Neural cell (in vitro differentiated cells): ENCODE results near the gene CD1C. TPM values are rescaled to one million over a fixed set of nuclear protein-coding genes. Genes with fewer than 3 reads are reported as not detected.

Source experiments
- H2AFZ ChIP-seq: fragments of 200-600, 300-800 bp; sonication (generic), shearing (Covaris generic); 2 replicates; pipeline ENCODE4 v1.6.0; 2014; ENCODE audit warnings: low read depth, mild to moderate bottlenecking, antibody characterized with exemption, low read length, moderate library complexity
- H3F3A ChIP-seq: fragments of 200-600 bp; shearing (Covaris generic); 2 replicates; pipeline ENCODE4 v1.6.1; 2016; ENCODE audit warnings: mild to moderate bottlenecking, moderate library complexity, mixed read lengths, antibody characterized with exemption, low read length; ENCODE audit not compliant: insufficient read depth, poor library complexity, severe bottlenecking
- H3K27ac ChIP-seq: fragments of 200-600, 300-800 bp; sonication (generic), shearing (Covaris generic); 2 replicates; pipeline ENCODE4 v1.5.1; 2014; ENCODE audit warnings: mild to moderate bottlenecking, low read length, moderate library complexity
- H3K27me3 ChIP-seq: fragments of 300-800, 200-600 bp; sonication (generic), shearing (Covaris generic); 2 replicates; pipeline ENCODE4 v1.6.0; 2014; ENCODE audit warnings: mild to moderate bottlenecking, low read depth, low read length, moderate library complexity; ENCODE audit not compliant: insufficient read depth
- H3K36me3 ChIP-seq: fragments of 300-800, 200-600 bp; sonication (generic), shearing (Covaris generic); 2 replicates; pipeline ENCODE4 v1.5.1; 2014; ENCODE audit warnings: mild to moderate bottlenecking, antibody characterized with exemption, low read length, moderate library complexity; ENCODE audit not compliant: insufficient read depth
- H3K4me2 ChIP-seq: fragments of 300-800, 200-600 bp; sonication (generic), shearing (Covaris generic); 2 replicates; pipeline ENCODE4 v1.6.0; 2014; ENCODE audit warnings: mild to moderate bottlenecking, low read length
- H3K4me3 ChIP-seq: fragments of 300-800, 200-600 bp; sonication (generic), shearing (Covaris generic); 2 replicates; pipeline ENCODE4 v1.5.1; 2014; ENCODE audit warnings: mild to moderate bottlenecking, low read length, moderate library complexity
- H3K79me2 ChIP-seq: fragments of 200-600 bp; shearing (Covaris generic); replicated peaks from 2 replicates; pipeline ENCODE4 v1.6.0; 2014; ENCODE audit warnings: mild to moderate bottlenecking, low read length, moderate library complexity; ENCODE audit not compliant: insufficient read depth
- H3K9ac ChIP-seq: fragments of 300-800, 200-600 bp; sonication (generic), shearing (Covaris generic); 2 replicates; pipeline ENCODE4 v1.6.1; 2016; ENCODE audit warnings: mild to moderate bottlenecking, low read length, mixed read lengths
- H3K9me2 ChIP-seq: fragments of 200-600 bp; shearing (Covaris generic); 2 replicates; pipeline ENCODE4 v1.6.1; 2016; ENCODE audit warnings: mild to moderate bottlenecking, low read length, mixed read lengths; ENCODE audit not compliant: insufficient read depth
- H3K9me3 ChIP-seq: fragments of 200-600, 300-800 bp; sonication (generic), shearing (Covaris generic); 2 replicates; pipeline ENCODE4 v1.6.1; 2016; ENCODE audit warnings: mild to moderate bottlenecking, mixed run types, low read length, moderate library complexity, mixed read lengths
- H4K20me1 ChIP-seq: fragments of 200-600 bp; shearing (Covaris generic); 2 replicates; pipeline ENCODE4 v1.6.1; 2016; ENCODE audit warnings: mild to moderate bottlenecking, mixed run types; ENCODE audit not compliant: insufficient read depth
- EP300 ChIP-seq: fragments of 450-650 bp; conservative IDR thresholded peaks from 2 replicates; pipeline ENCODE4 v1.6.1; 2014; ENCODE audit warnings: antibody characterized with exemption, mild to moderate bottlenecking, moderate library complexity; ENCODE audit not compliant: poor library complexity, severe bottlenecking
- EZH2 ChIP-seq: fragments of 200-600, 300-800 bp; shearing (Covaris generic), sonication (generic); IDR thresholded peaks from 2 replicates; pipeline ENCODE4 v1.6.1; 2014; ENCODE audit warnings: antibody characterized with exemption, low read length, borderline replicate concordance, mild to moderate bottlenecking; ENCODE audit not compliant: insufficient read depth, poor library complexity, severe bottlenecking
- MXI1 ChIP-seq: fragments of 450-650 bp; conservative IDR thresholded peaks from 2 replicates; pipeline ENCODE4 v1.6.1; 2014; ENCODE audit warnings: antibody characterized with exemption, mild to moderate bottlenecking; ENCODE audit not compliant: poor library complexity, severe bottlenecking
- POLR2AphosphoS5 ChIP-seq: IDR thresholded peaks from 2 replicates; pipeline ENCODE4 v1.6.1; 2012
- RAD21 ChIP-seq: fragments of 450-650 bp; conservative IDR thresholded peaks from 2 replicates; pipeline ENCODE4 v1.6.1; 2014; ENCODE audit warnings: antibody characterized with exemption, mild to moderate bottlenecking, moderate library complexity
- SMC3 ChIP-seq: fragments of 450-650 bp; conservative IDR thresholded peaks from 2 replicates; pipeline ENCODE4 v1.6.1; 2014; ENCODE audit warnings: antibody characterized with exemption, mild to moderate bottlenecking, moderate library complexity; ENCODE audit not compliant: poor library complexity
- TAF1 ChIP-seq: IDR thresholded peaks from 2 replicates; pipeline ENCODE4 v1.6.1; 2012; ENCODE audit warnings: low read depth
- polyA plus RNA-seq: library from polyadenylated mRNA; depleted of rRNA; stranded (reverse); fragments of >200 nt; gene quantifications from 2 replicates; pipeline ENCODE4 v1.2.3, GENCODE V29; 2014
- TF ChIP-seq, protein P1 (sequence below): IDR thresholded peaks from 2 replicates; pipeline ENCODE4 v1.6.1; 2012; ENCODE audit warnings: borderline replicate concordance
- TF ChIP-seq, protein P2 (sequence below): fragments of 450-650 bp; IDR thresholded peaks from 2 replicates; pipeline ENCODE4 v1.5.1; 2014; ENCODE audit warnings: antibody characterized with exemption, mild to moderate bottlenecking, moderate library complexity; ENCODE audit not compliant: poor library complexity, severe bottlenecking

CD1C gene
- polyA plus RNA-seq, 1 donor from 2014 or later: not detected

- Histone ChIP-seq H2AFZ (no peak overlapping the region), H3K27ac (no peak overlapping the region), H3K9me2 (no peaks in the 10 kb centered on the region), H3K9me3 (no peaks in the 10 kb centered on the region), H3F3A (no peaks in the 10 kb centered on the region), H3K79me2 (no peaks in the 10 kb centered on the region), H3K9ac (no peak overlapping the region), H3K4me3 (no peak overlapping the region), H4K20me1 (no peaks in the 10 kb centered on the region), H3K27me3 (no peaks in the 10 kb centered on the region), H3K4me2 (no peak overlapping the region), H3K36me3 (no peaks in the 10 kb centered on the region)
- TF ChIP-seq EP300 (no peak), EZH2 (no peak), TAF1 (no peak), RAD21 (no peak), POLR2AphosphoS5 (no peak), MXI1 (no peak), SMC3 (no peak)
- TF ChIP-seq, protein P1, sequence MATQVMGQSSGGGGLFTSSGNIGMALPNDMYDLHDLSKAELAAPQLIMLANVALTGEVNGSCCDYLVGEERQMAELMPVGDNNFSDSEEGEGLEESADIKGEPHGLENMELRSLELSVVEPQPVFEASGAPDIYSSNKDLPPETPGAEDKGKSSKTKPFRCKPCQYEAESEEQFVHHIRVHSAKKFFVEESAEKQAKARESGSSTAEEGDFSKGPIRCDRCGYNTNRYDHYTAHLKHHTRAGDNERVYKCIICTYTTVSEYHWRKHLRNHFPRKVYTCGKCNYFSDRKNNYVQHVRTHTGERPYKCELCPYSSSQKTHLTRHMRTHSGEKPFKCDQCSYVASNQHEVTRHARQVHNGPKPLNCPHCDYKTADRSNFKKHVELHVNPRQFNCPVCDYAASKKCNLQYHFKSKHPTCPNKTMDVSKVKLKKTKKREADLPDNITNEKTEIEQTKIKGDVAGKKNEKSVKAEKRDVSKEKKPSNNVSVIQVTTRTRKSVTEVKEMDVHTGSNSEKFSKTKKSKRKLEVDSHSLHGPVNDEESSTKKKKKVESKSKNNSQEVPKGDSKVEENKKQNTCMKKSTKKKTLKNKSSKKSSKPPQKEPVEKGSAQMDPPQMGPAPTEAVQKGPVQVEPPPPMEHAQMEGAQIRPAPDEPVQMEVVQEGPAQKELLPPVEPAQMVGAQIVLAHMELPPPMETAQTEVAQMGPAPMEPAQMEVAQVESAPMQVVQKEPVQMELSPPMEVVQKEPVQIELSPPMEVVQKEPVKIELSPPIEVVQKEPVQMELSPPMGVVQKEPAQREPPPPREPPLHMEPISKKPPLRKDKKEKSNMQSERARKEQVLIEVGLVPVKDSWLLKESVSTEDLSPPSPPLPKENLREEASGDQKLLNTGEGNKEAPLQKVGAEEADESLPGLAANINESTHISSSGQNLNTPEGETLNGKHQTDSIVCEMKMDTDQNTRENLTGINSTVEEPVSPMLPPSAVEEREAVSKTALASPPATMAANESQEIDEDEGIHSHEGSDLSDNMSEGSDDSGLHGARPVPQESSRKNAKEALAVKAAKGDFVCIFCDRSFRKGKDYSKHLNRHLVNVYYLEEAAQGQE: no peak
- TF ChIP-seq, protein P2, sequence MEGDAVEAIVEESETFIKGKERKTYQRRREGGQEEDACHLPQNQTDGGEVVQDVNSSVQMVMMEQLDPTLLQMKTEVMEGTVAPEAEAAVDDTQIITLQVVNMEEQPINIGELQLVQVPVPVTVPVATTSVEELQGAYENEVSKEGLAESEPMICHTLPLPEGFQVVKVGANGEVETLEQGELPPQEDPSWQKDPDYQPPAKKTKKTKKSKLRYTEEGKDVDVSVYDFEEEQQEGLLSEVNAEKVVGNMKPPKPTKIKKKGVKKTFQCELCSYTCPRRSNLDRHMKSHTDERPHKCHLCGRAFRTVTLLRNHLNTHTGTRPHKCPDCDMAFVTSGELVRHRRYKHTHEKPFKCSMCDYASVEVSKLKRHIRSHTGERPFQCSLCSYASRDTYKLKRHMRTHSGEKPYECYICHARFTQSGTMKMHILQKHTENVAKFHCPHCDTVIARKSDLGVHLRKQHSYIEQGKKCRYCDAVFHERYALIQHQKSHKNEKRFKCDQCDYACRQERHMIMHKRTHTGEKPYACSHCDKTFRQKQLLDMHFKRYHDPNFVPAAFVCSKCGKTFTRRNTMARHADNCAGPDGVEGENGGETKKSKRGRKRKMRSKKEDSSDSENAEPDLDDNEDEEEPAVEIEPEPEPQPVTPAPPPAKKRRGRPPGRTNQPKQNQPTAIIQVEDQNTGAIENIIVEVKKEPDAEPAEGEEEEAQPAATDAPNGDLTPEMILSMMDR: no peak
Measured at GRCh38 chr1:158248771-158249170, 41.0 kb upstream of the CD1C start.

GRCh38 chr1:158249646-158250045, 40.1 kb upstream of the CD1C start:
- no peak overlapping the region for H2AFZ ChIP-seq
- no peaks in the 10 kb centered on the region for H3F3A ChIP-seq
- H3K9me3 ChIP-seq: no peaks in the 10 kb centered on the region
- TF ChIP-seq TAF1 (no peak), EZH2 (no peak), MXI1 (no peak), RAD21 (no peak), SMC3 (no peak), POLR2AphosphoS5 (no peak)
- TF ChIP-seq, protein P1: no peak
- no peaks in the 10 kb centered on the region for H3K36me3 ChIP-seq
- H3K9ac ChIP-seq: no peak overlapping the region
- no peak overlapping the region for H3K4me3 ChIP-seq
- H3K79me2 ChIP-seq: no peaks in the 10 kb centered on the region
- no peak overlapping the region for H3K27ac ChIP-seq
- no peaks in the 10 kb centered on the region for H3K9me2 ChIP-seq
- H3K27me3 ChIP-seq: no peaks in the 10 kb centered on the region
- H3K4me2 ChIP-seq: no peak overlapping the region
- no peaks in the 10 kb centered on the region for H4K20me1 ChIP-seq
